GM18858 (cell line): Measurements from ENCODE around the gene TTN.

Source experiments
- ATAC-seq: cut with Tn5 transposase; IDR thresholded peaks from one replicate; pipeline ENCODE4 v1.9.1; 2021; ENCODE audit not compliant: unreplicated experiment

Gene TTN

DNA sequence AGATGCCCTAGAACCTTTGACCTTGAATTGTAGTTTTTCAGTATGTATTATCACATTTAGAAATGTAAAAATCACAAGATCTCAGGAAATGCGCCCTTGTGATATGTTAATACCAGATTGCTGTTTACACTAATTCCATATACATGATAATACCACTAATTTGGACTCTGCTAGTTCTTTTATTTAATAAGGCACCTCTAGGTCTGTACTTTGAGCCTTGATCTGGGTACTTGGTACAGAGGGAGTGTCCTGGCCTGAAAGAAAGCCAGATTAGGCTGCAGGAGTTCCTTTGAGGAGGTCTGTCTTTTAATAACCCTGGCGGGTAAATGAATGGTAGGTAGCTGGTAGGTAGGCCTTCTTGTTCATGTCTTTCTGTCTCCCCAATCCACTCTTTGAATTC lies 300.7 kb downstream of the TTN start:
- ATAC-seq: no peak

DNA sequence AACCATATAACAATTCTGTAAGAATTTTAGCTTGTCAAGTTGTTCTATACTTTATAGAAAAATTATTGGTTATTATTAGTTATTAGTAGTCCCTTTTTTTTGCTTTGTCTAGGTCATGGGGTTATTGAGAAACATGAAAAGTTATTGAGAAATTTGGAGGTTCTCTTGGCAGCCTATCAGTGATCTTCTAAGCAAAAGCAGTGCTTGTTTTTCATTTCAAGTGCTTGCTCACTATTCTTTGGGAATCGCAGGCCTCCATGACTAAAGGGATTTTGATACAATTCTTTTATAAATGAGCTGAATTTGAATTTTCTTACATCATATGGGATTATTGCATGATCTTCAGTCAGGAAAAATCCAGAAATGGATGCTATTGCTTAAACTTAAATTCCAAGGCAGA lies 301.1 kb downstream of the TTN start:
- ATAC-seq: no peak

GRCh38 chr2:178502751-178503150 lies 304.5 kb downstream of the TTN start:
- ATAC-seq: no peak

DNA sequence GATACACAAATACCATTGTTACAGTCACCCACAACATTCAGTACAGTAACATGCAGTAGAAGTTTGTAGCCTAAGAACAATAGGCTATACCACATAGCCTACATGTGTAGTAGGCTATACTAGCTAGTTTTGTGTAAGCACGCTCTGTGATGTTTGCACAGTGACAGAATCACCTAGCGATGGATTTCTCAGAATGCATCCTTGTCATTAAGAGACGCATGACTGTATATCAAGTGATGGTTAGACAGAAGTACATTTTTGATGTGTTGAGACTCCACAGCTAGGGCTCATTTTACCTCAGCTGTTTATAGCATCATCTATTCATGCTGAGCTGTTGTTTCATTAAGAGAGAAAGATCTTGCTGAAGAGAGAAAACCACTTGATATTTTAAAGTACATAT lies 307.6 kb downstream of the TTN start:
- ATAC-seq: no peak

DNA sequence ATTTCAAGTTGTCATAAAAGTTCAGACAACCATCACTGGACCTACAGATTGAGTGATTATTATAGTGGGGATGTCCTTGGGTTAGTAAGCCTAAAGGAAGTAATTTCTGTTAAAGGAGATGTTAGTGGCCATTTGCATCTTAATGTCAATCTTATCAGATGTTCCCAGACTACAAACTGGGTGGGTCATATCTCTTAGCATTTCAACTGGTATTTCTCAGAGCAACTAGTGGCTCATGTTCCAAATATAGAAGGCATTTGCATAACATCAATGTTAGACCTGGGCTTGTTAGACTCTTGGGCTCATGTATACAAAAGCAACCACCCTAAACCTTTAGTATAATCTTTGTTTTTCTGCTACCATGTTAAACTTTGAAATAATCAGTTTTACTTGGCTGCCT lies 309.1 kb downstream of the TTN start:
- ATAC-seq: no peak

GRCh38 chr2:178496049-178496448 lies 311.2 kb downstream of the TTN start:
- ATAC-seq: no peak

GRCh38 chr2:178491612-178492011 lies 315.6 kb downstream of the TTN start:
- no peak for ATAC-seq

GRCh38 chr2:178485356-178485755 lies 321.9 kb downstream of the TTN start:
- ATAC-seq: no peak

DNA sequence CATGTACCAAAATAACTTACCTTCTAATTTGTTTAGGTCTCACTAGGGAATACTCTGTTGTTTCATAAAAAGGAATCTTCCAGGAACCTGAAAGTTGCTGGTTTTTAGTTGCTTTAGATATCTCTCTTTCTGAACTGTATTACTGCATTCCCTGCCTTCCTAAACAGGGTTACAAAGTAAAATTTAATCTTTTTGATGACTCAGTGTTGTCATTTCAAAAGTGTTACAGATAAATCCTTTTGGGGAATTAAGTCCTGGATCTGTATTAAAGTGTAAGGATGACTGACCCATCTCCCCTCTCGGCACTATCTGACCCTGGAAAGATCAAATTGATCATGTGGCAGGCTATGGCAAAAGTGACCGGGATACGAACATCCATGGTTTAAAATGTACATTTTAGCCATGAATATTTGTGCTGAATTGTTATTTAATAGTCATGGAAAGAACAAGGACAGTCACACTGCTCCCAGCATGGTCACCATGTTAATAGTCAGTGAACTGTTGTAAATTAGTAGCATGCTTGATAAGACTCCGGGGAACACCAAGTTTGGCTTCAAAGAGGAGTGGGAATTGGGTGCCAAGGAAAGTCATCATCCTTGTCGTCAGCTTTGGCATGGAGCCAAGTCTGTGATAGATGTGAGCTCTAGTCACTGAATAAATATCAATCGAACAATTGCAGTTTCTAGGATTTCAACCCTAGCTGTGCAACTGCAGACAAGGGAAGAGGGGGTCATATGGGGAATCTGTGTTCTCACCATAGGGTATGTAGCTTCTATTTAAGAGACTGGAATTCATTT lies 322.8 kb downstream of the TTN start:
- ATAC-seq: no peak

DNA sequence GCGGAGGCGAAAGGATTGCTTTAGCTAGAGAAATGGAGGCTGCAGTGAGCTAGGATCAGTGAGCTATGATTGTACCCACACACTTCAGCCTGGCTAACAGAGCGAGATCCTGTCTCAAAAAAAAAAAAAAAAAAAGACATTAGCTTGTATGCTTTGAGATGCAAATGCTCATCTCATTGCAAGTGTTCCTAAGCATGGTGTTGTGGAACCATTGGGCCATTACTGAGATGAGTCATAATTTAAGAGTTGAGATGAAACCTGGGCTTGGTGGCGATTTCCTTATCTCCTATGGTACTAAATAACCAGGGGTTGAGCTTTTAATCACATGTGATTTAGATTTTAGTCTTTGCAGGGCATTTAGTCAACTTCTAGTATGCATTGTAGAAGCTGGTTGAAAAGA lies 324.8 kb downstream of the TTN start:
- ATAC-seq: peak; percentile 45

DNA sequence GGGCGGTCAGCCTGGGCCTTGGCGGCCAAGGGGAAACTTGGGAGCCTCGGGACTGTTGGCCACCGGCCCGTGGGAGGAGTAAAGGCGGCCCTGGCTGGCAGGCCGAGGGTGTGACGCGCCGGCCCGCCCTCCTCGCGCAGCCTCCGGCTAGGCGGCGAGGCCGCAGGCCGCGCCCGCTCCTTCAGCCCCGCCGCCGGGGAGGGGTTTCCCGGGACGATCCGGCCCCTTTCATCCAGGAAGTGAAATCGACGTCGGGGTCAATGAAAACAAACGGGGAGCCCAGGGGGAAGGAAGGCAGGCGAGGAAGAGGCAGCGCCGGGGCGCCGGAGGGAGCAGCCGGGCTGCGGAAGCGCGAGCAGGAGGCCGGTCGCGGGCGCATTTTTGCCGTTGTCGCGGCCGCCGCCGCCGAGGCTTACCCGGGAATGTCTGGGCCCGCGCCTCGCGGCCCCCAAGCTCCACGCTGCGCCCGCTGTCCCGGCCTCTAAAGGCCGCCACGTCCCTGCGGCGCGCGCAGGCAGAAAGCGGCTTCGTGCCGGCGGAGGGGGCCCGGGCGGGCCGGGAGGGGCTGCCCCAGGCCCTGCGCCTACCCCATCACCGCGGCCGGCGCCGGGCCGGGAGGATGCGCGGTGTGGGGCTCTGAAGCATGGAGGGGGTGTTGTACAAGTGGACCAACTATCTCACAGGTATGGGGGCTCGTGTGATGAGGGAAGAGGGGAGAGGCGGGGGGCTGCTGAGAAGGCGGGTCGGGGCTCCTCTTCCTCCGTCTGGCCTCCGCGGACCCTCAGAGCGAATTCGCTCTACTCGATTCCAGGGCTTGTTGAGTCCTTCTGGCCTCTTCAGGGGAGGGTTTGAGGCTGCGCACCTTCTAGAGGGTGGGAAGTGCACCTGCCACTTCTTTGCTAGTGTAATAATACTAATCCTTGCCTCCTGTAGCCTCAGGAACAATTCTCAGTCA lies 326.7 kb downstream of the TTN start, which contains the start of gene PLEKHA3:
Gene PLEKHA3 (plus strand): TSS at position 231 of the 955 bp plus-strand sequence. CDS start 413 bp downstream, at position 644.
- peak; percentile 40 for ATAC-seq

DNA sequence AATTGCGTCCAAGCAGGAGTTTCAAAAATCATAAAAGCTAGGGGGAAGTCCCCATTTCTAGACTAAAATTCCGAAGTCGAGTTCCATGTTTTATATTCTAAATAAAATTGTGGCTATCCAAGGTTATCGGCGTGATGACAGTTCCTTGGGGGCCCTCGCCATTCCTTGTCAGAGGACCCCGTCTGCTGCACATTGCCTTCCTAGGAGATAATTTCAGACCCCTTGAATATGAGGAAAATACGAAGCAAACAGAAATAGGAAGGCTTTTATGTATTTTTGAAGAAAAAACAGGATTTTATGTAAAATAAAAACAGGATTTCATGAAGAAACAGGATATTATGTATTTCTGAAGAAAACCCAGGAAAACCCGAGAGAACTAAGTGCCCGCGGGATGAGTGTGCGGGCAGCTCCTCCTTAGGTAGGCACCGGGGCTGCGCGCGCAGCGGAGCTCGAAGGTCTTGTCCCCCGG lies 327.4 kb downstream of the TTN start:
- ATAC-seq: no peak

- ATAC-seq: no peak
Observed at GRCh38 chr2:178479275-178479616, 328.0 kb downstream of the TTN start.

DNA sequence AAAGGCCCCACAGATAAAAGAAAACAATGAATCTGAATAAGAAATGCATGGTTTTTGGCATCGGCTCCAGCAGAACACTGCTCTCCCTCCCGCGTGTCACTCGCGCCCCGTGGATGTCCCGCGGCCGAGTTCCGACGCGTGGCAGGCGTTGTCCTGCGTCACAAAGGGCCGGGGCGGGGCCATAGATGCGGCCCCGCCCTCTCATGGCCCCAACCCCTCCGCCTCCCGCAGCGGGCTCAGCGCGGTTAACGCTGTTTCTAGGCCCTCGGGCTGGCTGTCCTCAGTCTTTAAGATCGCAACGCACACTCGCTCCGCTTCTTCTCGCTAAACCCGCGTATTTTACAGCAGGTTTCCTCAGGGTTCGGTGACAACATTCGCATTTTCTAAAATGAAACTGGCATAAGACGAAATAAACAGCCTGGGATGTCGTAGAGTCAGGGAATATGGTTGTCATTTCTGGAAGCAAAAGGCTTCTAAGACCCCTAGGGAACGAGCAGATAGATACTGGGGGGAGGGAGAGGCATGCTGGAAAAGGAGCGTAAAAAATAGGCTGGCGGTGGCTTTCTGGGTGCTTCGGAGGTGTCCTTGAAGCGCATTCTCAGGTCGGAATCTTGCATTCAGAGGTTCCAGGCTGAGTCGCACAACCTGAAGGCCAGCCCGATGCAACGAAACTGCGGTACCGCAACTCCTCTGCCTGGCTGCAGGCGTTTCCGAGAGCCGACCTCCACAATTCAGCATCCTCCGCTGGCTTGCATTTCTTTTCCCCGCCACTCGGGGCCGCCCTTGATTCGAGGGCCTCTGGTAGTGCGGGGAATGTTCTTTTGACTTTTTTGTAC lies 328.6 kb downstream of the TTN start, which contains the start of gene FKBP7:
Gene FKBP7 (minus strand): TSS at position 162 of the 836 bp plus-strand sequence. CDS start 101 bp downstream, at position 61.
- ATAC-seq: peak; percentile 19

DNA sequence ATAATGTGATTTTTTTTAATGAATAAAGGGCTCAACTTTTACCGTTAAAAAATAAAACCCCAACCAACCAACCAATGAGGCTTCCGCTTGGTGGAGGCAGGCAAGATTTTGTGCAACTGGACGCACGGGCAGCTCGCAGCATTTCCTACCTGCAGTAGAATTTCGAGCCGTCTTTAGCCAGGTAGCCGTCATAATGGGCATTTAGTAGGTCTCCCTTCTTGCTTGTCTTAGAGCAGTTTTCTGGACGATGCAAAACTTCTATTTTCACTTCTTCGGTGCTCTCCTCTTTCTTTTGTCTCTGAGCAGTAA lies 329.1 kb downstream of the TTN start:
- ATAC-seq: no peak

DNA sequence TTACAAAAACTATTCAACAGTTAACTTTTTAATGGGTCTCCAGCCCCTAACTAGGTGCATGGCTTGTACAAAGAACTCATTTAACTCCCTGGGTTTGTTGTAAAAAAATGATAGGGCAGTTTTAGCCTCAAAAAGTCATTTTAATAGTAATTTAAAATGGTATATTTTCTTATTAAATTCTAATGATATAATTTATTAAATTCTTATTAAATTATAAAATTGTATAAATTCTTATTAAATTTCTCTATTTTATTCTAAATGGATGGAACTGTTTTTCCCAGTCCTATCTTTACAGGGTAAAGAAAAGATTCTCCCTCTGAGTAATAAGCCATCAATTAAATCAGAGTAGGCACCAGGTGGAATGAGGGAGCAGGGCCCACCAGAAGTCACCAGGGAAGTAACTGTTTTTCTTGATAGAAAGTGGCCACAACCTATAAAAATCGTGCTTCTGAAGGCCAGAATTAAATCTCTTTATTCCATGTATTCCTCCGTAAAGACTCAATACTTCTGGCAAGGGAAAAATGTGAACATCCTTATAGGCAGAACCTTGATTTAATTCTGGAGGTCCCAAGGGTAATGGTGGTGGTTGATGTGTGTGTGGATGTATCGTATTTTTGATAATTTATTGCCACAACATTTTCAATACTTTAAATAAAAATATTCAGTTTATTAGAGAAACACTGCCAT lies 329.6 kb downstream of the TTN start:
- ATAC-seq: no peak

DNA sequence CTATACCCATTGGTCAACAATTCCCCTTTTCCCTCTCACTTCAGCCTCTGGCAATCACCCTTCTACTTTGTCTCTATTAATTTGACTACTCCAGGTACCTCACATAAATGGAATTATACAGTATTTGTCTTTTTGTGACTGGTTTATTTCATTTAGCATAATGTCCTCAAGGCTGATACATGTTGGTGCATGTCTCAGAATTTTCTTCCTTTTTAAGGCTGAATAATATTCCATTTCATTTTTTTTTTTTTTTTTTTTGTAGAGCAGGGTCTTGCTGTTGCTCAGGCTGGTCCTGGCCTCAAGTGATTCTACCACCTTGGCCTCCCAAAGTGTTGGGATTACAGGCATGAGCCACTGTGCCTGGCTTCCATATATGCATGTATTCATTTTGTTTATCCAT lies 330.7 kb downstream of the TTN start:
- no peak for ATAC-seq
